ENCODE measurements around the gene TSPAN17.

Gene TSPAN17

DNA sequence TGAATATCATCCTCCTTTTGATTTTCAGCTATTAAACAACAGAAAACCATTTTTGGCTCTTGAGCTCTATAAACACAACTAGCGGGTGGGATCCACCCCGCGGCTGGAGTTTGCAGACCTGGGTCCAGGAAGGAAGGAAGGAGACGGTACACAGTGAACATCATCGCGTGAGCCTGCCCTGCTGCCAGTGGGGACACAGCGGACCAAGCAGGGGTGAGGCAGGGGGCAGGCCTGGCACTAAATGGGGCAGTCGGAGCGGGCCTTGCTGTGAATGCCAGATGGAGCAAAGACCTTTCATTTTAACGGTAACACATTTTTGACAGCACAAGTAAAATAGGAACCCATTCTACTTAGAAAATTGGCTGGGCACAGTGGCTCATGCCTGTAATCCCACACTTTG is 14.4 kb downstream of the TSPAN17 start:
- no peak for DNase-seq

DNA sequence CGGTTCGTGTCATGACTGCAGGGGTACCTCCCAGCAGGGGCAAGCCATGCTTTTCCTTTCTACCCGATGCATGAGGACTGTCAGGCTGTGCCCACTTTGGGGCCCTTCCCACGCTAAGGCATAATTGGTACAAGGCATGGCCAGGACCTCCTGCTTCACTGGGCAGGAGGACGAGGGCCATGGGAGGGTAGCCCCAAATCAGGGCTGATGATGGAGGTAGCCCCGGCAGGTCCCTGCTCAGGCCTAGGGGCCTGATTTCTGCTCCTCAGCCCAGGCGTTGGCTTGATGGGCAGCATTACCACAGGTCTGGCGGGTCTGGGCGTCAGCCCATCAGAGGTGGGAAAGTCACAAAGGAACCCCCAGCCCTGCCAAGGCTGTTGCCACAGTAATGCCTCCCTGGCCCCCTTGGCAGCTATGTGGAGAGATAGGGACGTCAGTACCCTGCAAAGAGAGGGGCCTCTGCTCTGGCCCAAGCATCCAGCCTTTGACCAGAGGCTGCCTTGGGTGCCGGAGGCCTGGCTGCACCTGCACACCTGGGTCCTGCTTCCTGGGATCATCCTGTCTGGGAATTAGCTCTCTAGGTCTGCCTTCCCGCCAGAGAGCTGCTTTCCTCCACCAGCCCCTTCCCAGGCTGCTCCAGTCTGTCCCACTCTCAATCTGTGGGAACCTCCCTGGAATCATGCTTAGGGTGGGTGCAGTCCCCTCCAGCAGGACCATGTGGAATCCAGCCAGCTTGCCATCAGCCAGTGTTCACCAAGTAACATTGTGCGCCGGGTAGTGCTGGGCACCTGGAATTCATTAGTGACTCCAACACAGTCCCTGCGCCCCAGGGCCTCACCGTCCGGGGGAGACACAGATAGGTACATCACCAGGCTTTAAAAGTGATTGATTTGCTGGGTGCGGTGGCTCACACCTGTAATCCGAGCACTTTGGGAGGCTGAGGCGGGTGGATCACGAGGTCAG is 15.4 kb downstream of the TSPAN17 start:
- DNase-seq = no peak

DNA sequence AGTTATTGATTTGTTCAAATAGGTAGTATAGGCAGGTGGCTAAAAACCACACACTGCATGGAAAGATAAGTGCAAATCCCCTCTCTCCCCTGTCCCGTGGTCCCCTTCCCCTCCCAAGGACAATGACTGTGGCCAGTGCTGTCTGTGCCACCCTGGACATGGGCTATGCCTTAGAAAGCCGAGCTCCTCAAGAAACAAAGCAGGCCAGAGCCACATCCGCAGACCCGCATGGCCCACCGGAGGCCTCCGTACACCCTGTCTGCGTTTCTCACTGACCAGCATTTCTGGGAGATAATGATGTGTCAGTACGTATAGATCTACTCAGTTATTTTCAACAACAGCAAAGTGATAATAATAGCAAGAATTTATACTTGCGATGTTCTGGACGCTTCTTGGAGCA is 16.3 kb downstream of the TSPAN17 start:
- DNase-seq = no peak

DNA sequence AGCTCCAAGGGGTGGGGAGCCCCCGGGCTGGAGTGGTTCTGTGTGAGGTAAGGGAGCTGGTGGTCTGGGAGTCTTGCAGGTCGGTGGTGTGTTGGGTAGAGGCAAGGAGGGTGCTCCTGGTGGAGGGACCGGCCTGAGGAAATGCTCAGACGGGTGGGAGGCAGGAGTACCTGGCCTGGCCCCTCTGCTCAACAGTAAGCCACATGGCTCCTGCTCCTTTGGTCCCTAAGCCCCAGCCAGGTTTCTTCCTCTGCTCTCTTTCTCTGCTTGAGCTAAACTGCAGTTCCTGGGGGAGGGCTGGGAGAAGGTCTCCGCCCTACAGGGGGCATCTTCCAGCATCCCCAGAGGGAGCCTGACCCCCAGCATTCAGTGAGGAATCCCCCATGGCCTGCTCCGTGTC is 17.2 kb downstream of the TSPAN17 start:
- DNase-seq = no peak

DNA sequence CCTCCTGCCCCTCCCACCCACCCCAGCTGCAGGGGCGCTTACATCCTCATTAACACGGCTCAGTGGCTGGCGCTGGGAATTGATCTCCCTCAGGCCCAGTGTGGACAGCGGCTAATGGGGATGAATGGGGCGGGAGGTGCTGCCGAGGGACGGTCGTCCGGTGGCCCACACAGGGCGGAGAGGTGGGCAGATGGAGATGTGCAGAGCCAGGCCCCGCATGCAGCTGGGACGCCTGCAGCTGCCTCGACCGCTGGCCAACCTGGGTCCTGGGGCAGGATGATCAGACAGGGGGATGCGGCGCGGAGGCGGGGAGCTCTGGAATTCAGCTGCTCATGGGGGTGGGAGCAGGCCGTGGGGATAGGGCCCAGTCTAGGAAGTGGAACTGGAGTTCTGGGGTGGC is 17.6 kb downstream of the TSPAN17 start:
- DNase-seq = no peak

DNA sequence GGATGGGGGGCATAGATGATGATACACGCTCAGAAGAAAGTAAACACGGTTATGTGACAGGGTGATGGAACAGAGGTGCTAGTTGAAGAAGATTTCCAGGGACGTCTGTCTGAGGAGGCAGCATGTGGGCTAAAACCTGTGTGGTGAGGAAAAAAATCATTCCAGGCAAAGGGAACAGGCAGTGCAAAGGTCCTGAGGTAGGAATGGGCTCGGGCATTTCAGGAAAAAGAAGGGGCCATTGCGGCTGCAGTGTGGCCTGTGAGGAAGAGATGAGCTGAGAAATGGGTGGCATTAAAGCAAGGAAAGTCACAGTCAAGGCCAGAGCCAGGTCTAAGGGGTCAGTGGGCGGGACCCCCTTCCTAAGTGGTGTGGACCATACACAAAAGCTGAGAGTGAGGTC is 18.2 kb downstream of the TSPAN17 start:
- no peak for DNase-seq

DNA sequence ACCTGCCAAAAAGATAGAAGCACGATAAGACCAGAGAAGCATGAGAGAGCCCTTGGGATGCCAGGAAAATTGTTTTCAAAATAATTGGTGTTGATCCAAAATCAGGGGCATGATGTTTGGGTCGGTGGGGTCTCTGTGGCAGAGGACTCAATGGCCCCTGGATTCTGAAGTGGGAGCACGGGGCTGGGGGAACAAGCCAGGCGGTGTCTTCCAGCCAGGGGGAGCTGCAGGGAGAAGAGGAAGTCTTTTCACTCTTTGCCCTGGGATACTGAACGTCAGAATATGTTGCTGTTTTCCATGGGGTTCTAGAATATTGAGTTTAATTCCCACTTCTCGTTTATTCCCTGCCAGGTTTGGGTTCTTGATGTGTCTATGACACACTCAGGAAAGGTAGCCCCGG is 20.4 kb downstream of the TSPAN17 start:
- no peak for DNase-seq

DNA sequence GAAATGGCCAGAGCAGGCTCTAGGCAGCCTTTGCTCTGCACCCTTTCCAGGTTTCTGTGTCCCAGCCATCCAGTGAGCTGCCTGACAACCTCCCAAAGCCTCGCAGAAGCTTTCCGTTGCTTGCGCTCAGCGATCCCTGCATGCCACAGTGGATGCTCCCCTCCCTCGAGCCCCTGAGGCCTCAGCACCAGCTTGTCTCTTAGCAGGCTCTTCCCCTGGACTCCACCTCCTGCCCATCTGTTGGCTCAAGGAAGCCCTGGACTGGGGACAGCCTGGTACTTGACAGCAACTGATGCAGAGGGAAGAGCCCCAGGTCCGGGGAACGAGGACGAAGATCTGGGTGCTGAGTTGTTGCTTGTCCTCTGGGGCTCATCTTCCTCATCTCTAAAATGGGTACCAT is 23.2 kb downstream of the TSPAN17 start:
- no peak for DNase-seq

DNA sequence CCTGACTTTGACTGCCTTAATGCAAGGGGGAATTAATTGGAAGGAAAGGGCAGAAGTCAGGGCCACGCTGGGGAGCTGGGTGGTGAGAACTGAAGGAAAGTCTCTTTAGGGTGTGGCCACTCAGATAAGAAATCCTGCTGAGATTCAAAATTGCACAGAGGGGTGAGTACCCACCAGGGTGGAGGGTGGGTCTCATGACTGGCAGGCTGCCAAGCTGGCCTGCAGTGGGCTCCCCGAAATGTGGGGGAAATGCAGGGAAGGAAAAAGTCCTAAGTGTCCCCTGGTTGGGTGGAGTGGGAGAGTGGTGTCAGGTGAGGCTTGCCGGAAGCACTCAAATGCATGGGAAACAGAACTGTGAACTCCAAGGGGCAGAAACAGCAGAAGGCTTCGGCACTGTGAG is 24.1 kb downstream of the TSPAN17 start:
- DNase-seq = no peak

DNA sequence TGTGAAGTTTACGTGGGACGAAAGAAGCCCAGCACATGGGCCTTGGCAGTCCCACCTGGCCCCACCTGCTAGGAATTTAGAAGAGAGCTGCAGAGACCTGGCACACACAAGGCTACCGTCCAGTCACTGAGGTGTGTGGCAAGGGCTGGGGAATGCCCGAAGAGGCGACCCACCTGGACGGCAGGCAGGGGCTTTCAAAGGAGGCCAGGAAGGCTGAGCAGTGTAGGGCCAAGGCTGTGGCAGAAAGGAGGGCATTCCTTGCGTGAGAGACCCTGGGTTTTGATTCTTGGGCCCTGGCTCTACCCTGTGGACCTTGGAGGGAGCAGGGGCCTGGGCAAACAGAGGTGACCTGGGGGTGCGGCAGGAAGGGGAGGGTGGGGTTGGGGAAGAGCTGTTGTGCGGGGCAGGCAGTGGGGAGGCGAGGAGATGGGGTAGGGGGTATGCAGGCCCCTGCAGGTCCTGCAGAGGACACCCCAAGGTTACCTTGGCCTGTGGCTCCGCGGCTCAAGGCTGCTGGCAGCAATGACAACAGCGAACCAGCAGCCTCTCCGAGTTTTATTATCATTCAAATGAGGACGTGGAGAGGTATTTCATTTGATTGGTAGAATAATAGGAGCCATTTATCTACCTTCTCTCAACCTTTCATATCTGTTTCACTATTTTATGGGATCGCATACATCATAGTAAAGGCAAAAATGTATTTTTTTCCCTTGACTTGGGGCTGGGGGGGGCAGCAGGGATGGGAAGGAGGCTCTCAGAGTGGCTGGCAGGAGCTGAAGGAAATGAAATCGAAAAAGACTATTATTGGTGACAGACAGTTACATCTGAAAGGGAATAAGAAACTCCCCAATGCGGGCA is 24.8 kb downstream of the TSPAN17 start:
- no peak for DNase-seq

DNA sequence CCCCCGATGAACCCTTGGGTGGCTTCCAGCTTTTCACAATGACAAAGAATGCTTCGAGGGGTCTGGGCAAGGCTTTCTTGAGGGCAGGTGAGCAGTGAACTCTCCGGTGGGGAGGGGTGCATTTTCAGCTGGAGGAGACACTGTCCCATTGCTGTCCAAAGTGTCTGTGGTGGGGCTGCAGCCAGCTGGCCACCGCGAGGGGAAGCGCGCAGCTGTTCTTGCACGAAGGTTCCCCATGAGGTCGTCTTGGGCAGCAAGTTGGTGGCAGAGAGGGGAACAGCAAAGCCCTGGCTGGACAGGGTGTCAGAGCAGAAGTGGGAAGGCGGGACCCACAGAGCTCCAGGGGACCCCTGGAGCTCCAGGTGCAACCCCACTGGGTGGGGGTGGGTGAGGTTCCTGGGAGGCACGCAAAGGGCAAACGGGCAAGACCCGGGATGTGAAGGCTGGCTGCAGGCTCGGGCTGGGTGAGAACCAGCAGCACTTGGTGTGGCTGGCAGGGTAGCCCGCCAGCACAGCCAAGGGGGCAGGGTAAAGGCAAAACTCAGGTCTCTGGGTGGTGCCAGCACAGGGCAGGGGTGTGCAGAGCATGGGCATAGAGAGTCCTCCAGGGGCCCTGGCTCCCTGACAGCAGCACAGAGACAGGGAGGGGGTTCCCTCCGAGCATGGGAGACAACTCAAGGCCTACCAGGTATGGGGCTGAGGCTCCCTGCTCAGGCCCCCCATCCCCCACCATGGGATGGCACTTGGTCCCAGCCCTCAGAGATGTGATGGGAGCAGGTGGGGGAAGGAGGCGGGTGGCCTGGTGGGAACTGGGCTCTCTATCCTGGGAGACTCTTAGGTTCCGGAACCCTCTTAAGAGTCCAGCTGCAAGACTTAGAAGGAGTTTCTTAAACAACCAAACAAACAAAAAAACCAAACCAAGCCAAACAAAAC is 26.6 kb downstream of the TSPAN17 start:
- no peak for DNase-seq

DNA sequence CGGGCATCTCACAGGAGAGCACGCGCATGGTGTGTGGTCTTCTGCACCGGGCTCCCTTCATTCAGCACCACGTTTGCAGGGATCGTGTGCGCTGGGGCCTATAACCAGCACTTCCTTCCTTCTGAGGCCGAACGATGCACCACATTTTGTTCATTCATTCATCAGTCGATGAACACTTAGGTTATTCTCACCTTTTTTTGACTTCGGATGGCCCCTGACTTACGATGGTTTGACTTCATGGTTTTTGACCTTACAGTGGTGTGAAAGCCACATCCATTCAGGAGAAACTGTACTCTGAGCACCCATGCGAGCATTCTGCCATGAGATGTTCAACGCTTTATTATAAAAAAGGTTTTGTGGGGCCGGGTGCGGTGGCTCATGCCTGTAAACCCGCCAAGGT is 27.5 kb downstream of the TSPAN17 start:
- DNase-seq = no peak

DNA sequence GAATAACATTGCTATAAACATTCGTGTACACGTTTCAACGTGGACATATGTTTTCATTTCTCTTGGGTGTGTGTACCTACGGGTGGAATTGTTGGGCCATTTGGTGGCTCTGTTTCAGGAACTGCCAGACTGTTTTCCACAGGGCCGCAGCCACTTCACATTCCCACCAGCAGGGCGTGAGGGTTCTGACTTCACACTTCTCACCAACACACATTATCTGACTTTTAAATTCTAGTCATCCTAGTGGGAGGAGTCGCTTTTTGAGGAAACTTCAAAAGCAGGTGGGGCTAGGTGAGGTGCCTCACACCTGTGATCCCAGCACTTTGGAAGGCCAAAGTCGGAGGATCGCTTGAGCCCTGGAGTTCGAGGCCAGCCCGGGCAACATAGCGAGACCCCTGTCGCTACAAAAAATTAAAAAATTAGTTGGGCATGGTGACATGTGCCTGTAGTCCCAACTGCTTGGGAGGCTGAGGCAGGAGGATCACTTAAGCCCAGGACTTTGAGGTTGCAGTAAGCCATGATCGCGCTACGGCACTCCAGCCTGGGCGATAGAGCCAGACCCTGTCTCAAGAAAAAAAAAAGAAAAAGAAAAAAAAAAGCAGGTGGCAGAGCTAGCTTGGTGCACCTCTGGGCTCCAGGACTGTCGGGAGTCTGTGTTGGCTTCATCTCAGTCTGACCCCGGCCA is 28.5 kb downstream of the TSPAN17 start:
- peak; percentile 79 for DNase-seq

DNA sequence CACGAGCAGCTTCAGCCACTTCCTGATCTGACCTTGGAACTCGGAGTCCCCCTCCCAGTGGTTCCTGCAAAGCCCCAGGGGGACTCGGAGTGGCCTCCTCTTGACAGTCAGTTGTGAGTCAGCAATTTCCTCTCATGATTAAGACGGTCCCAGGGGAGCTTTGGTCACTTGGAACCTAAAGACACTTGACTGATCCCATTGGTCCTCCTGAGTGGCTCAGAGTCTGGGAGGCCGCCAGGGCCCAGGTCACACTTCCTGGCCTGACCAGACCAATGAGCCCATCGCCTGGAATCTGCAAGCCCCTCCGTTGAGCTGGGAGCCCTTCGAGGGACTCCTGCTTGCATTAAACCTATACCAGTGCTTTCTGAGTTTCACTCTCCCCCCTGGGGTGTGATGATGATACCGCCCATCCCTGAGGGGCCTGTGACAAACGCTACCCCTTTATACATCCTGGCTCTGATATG is 29.1 kb downstream of the TSPAN17 start:
- peak; percentile 77 for DNase-seq

DNA sequence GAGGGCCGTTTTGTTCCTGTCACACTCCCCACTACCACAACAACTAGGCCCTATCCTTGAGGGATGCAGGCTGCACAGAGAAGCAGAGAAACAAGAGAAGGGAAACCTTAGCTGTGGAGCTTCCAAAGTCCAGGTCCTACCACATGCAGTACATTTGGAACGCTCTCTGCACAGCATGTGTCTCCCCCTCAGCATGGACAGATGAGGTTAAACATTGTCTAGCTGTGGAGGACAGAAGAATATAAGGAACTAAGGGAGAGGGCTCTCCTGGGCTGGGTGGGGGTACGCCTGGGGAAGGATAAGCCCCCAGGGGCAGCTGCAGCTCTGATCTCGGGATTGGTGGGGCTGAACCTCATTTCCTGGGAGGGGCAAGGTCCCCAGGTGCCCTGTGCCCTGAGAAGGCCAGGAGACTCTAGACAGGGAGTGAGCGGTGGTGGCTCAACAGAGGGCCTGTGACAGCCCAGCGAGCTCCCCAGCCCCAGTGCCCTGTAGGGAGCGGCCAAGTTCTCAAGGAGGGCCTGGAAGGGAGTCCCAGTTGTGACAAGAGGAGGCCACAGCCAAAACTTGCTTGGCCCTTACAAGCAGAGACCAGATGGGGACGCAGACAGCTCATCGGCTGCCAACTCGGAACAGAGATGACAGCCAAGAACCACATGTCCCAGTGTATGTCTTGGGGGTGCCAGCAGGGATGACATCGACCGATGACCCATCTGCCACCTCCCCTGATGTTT is 30.1 kb downstream of the TSPAN17 start:
- DNase-seq = no peak

DNA sequence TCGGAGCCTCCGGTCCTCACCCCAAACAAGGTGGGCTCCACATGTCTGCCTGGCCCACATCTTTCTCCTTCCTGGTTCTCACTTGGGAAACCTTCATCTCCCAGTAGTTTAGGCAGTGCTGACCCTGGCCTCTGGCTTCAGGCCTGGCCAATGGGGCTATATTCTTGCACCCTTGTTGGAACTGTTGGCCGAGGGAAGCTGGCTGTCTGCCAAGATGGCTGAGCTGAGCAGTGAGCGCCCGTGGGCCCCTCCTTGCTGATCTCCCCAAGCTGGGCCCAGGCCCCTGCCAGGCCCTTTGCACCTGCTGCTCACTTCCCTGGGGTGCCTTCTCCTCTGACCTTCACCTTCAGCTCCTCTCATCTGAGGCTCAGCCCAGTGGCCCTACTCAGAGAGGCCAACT is 31.3 kb downstream of the TSPAN17 start:
- DNase-seq = no peak

DNA sequence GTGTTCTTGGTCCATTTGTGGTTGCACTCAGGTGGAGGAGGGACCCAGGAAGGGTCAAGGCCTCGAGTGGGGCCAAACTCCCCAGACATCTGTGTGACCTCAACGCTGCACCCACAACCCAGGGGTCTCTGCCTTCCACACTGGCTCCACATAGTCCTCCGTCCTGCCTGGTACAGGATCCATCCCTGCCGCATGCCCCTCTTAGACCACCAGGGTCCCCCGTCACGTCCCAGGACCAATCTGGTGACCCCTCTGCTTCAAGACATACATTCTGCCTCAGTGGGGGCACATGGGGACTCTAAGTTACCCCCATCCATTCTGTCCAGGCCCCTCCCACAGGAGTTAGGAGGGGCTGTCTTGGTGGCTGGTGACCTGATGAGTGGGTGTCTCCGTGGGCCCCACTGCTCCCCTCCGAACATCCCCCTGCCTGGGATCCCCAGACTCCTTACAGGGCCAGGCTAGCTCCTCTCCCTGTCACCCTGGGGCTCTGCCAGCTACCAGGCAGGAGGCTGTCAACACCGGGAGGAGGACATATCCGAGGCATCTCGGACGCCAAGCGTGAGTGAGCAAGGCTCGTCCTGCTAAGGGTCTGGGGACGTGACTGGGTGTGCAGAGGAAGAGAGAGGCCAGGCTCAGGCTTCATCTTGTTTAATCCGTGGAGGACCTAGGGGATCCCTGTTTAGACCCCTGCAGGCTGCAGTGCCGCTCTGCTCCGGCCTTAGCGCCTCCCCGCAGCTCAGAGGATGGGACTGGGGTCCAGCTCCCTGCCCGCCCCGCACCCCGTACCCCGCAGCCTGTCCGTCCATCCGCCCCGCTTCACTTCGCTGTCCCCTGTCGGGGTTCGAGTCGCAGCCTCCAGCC is 32.3 kb downstream of the TSPAN17 start:
- no peak for DNase-seq

DNA sequence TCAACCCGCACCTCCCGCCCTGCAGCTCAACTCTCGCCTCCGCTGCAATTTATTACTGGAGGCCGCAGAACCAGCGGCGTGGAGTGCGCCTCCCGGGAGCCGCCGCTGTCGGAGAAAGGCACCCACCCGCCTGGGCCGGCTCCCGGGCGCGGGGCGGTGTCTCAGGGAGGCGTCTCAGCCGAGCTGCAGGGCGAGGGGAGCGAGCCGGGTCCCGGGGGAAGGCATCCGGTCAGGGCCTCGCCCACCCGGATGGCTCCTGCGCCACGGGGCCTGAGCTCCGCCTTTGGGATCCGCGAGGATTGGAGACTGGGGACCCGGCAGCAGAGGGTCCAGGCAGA is 32.9 kb downstream of the TSPAN17 start:
- DNase-seq = no peak

DNA sequence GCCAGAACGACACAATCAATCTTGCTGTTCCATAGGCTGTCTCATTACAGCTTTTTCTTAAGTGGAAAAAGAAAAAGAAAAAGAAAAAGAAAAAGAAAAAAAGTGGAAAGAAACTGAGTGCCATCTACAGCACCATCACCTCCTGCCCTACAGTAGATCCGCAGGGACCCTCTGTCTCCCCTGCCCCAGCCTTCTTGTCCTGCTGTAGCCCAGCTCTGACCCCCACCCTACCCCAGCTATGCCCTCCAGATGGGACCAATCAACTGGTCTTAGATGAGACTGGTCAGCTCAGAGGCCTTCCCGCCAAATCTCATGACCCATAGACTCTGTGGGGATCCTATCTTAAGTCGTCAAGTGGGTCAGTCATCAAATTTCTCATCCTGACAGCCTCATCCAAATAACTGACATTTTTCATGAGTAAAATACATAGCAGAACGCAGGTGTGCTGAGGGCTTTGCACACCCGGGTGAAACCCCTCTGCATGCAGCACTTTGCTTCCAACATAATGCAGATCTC is 34.8 kb downstream of the TSPAN17 start:
- DNase-seq = no peak

DNA sequence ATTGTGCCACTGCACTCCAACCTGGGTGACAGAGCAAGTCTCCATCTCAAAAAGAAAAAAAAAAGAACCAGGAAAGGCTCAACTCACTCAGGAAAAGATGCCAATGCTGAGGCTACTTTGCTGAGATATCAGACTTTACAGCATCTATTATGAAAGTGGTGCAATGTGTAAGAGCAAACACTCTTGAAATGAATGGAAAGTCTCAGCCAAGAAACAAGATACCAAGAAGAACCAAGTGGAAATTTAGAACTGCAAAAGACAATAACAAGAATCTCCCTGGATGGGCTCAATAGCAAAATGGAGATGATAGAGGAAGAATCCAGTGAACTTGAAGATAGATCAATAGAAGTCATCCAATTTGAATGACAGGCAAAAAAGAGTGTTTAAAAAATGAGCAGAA is 37.7 kb downstream of the TSPAN17 start:
- DNase-seq = no peak

Data from 8988T (cell line).